PC-3 (cell line): ENCODE measurements around the gene SIPA1L3.

Experiments used
- CTCF ChIP-seq: fragments of 300-600 bp; sonication (generic); conservative IDR thresholded peaks from 2 replicates; pipeline ENCODE4 v1.5.1; 2017; ENCODE audit warnings: antibody characterized with exemption, low read depth, mild to moderate bottlenecking, low read length
- EZH2 ChIP-seq: fragments of 300-600 bp; sonication (generic); IDR thresholded peaks from one replicate; pipeline ENCODE4 v1.6.1; 2017; ENCODE audit warnings: antibody characterized with exemption, mild to moderate bottlenecking, low read length; ENCODE audit not compliant: unreplicated experiment
- EZH2phosphoT487 ChIP-seq: fragments of 300-600 bp; sonication (generic); IDR thresholded peaks from 2 replicates; pipeline ENCODE4 v1.6.1; 2018; ENCODE audit warnings: mild to moderate bottlenecking, antibody characterized with exemption, low read length, borderline replicate concordance

DNA sequence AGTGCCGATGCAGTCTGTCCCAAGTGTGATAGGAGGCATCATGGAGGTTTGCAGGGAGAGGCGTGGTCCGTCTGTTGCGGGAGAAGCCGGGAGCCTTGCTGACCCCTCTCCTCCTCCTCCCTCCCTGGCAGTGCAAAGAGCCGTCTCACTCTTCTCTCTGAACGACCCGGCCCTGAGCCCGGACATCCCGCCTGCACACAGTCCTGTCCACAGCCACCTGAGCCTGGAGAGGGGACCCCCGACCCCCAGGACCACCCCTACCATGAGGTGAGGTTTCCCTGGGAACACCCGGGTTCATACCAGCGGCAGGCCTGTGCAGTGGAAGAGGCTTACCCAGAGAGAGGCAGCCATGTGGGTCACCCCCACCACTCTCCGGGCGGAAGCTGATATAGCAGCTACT lies 294.7 kb downstream of the SIPA1L3 start:
- TF ChIP-seq CTCF (no peak), EZH2 (no peak), EZH2phosphoT487 (no peak)
